Activated CD8-positive, alpha-beta T cell treated with anti-CD3 and anti-CD28 coated beads for 36 hours (primary cell): Measurements from ENCODE around the gene PEX5. TPM values are rescaled to one million over a fixed set of nuclear protein-coding genes. Genes with fewer than 3 reads are reported as not detected.

Experiments
- ATAC-seq: fragments of 200-7000 bp; cut with Tn5 transposase; one replicate; pipeline ENCODE4 v1.10.0; 2021; ENCODE audit warnings: mild to moderate bottlenecking, moderate library complexity
- CTCF ChIA-PET: fragments of 350-600 bp; sonication (Branson Sonifier 250); formaldehyde crosslinking; loops from one replicate; lab custom pipeline; 2021; ENCODE audit warnings: antibody characterized with exemption; lab: Charles Lee
- POLR2A ChIA-PET: fragments of 350-600 bp; sonication (Branson Sonifier 250); formaldehyde crosslinking; loops from one replicate; lab custom pipeline; 2021; ENCODE audit warnings: antibody characterized with exemption; lab: Charles Lee
- DNase-seq: peaks from one replicate; pipeline ENCODE4 v3.0.0-alpha.2; 2020
- H3K27ac Mint-ChIP-seq: one replicate; pipeline ENCODE4 v1.8.0; 2021; ENCODE audit warnings: mild to moderate bottlenecking, mixed read lengths
- H3K27me3 Mint-ChIP-seq: one replicate; pipeline ENCODE4 v1.8.0; 2021; ENCODE audit warnings: mixed read lengths
- H3K36me3 Mint-ChIP-seq: one replicate; pipeline ENCODE4 v1.8.0; 2021; ENCODE audit warnings: low read depth, mixed read lengths
- H3K4me1 Mint-ChIP-seq: one replicate; pipeline ENCODE4 v1.8.0; 2021; ENCODE audit warnings: low read depth, mixed read lengths
- H3K4me3 Mint-ChIP-seq: one replicate; pipeline ENCODE4 v1.8.0; 2021; ENCODE audit warnings: mild to moderate bottlenecking, moderate library complexity, mixed read lengths
- H3K9me3 Mint-ChIP-seq: one replicate; pipeline ENCODE4 v1.8.0; 2021; ENCODE audit warnings: mixed read lengths
- CTCF ChIP-seq: fragments of 200-600 bp; IDR thresholded peaks from one replicate; pipeline ENCODE4 v1.8.0; 2022; ENCODE audit warnings: antibody characterized with exemption, mild to moderate bottlenecking
- intact Hi-C: fragments of 100-400 bp; cut with micrococcal nuclease; formaldehyde crosslinking; loops from one replicate; pipeline ENCODE4 v1.10.0; 2022
- total RNA-seq, 2 experiments: library from RNA; stranded (reverse); gene quantifications; one replicate each; pipeline ENCODE4 v1.2.3, GENCODE V29; 2021

The PEX5 gene
- total RNA-seq, 2 experiments from 2014 or later, result 39.0 to 41.8 TPM

- H3K27ac Mint-ChIP-seq, result no peak overlapping the region
- H3K4me3 Mint-ChIP-seq, result no peak overlapping the region
- CTCF ChIA-PET, result interaction anchor here (1.2 to 3.1 kb wide), 3 partner anchors 11 to 17 kb away, joined by 3 to 26 read pairs (median 4); no protein-coding TSS in a partner anchor
- no peak for TF ChIP-seq CTCF
- no peak for ATAC-seq
- no peaks in the 10 kb centered on the region for H3K4me1 Mint-ChIP-seq
- peaks cover 7% of the 10 kb centered on the region for H3K36me3 Mint-ChIP-seq
- POLR2A ChIA-PET, result no interaction called here
- H3K9me3 Mint-ChIP-seq, result no peaks in the 10 kb centered on the region
- H3K27me3 Mint-ChIP-seq, result no peaks in the 10 kb centered on the region
- intact Hi-C loops, result no loop called here
- no peak for DNase-seq
Observed at GRCh38 chr12:7154901-7155470, 34.5 kb upstream of the PEX5 start.

- H3K9me3 Mint-ChIP-seq, result no peaks in the 10 kb centered on the region
- H3K36me3 Mint-ChIP-seq, result peaks cover 1% of the 10 kb centered on the region
- ATAC-seq (no peak), DNase-seq (no peak)
- H3K4me3 Mint-ChIP-seq, result no peak overlapping the region
- ChIA-PET CTCF (interaction anchor here (3.1 kb wide), 1 partner anchor 12 kb away, joined by 26 read pairs; no protein-coding TSS in a partner anchor), POLR2A (no interaction called here)
- TF ChIP-seq CTCF, result no peak
- H3K4me1 Mint-ChIP-seq, result no peaks in the 10 kb centered on the region
- H3K27me3 Mint-ChIP-seq, result no peaks in the 10 kb centered on the region
- H3K27ac Mint-ChIP-seq, result no peak overlapping the region
- intact Hi-C loops, result no loop called here
Observed at GRCh38 chr12:7155471-7156034, 33.9 kb upstream of the PEX5 start.

GRCh38 chr12:7156259-7157197 lies 33.0 kb upstream of the PEX5 start:
- Mint-ChIP-seq H3K36me3 (peaks cover 1% of the 10 kb centered on the region), H3K27me3 (no peaks in the 10 kb centered on the region), H3K4me1 (no peaks in the 10 kb centered on the region), H3K27ac (no peak overlapping the region), H3K9me3 (no peaks in the 10 kb centered on the region), H3K4me3 (no peak overlapping the region)
- DNase-seq (no peak), ATAC-seq (no peak)
- intact Hi-C loops, result no loop called here
- ChIA-PET POLR2A (no interaction called here), CTCF (interaction anchor here (1.2 kb wide), 1 partner anchor 12 kb away, joined by 3 read pairs; no protein-coding TSS in a partner anchor)
- no peak for TF ChIP-seq CTCF

GRCh38 chr12:7157391-7157790 lies 32.1 kb upstream of the PEX5 start:
- H3K27ac Mint-ChIP-seq, result peak overlapping the region; percentile 10
- CTCF ChIA-PET, result interaction anchor here (1.2 kb wide), 1 partner anchor 13 kb away, joined by 3 read pairs; no protein-coding TSS in a partner anchor
- no peak for ATAC-seq
- no peaks in the 10 kb centered on the region for H3K4me1 Mint-ChIP-seq
- no peak for DNase-seq
- no peaks in the 10 kb centered on the region for H3K9me3 Mint-ChIP-seq
- H3K4me3 Mint-ChIP-seq, result no peak overlapping the region
- no peak for TF ChIP-seq CTCF
- H3K27me3 Mint-ChIP-seq, result no peaks in the 10 kb centered on the region
- intact Hi-C loops, result no loop called here
- POLR2A ChIA-PET, result no interaction called here
- H3K36me3 Mint-ChIP-seq, result peaks cover 1% of the 10 kb centered on the region
